ENCODE data around the gene BMP5. TPM values are rescaled to one million over a fixed set of nuclear protein-coding genes. Genes with fewer than 3 reads are reported as not detected.
A peak's percentile ranks its signal among the peaks of the same experiment; 100 is the strongest.
"Not testable (repeated sequence)": the region's sequence is repeated elsewhere in the genome, so short reads cannot be mapped to it uniquely, and the experiment has no call there.

Gene BMP5
- total RNA-seq, 1 experiment from 2014 or later: 0.48 TPM

DNA sequence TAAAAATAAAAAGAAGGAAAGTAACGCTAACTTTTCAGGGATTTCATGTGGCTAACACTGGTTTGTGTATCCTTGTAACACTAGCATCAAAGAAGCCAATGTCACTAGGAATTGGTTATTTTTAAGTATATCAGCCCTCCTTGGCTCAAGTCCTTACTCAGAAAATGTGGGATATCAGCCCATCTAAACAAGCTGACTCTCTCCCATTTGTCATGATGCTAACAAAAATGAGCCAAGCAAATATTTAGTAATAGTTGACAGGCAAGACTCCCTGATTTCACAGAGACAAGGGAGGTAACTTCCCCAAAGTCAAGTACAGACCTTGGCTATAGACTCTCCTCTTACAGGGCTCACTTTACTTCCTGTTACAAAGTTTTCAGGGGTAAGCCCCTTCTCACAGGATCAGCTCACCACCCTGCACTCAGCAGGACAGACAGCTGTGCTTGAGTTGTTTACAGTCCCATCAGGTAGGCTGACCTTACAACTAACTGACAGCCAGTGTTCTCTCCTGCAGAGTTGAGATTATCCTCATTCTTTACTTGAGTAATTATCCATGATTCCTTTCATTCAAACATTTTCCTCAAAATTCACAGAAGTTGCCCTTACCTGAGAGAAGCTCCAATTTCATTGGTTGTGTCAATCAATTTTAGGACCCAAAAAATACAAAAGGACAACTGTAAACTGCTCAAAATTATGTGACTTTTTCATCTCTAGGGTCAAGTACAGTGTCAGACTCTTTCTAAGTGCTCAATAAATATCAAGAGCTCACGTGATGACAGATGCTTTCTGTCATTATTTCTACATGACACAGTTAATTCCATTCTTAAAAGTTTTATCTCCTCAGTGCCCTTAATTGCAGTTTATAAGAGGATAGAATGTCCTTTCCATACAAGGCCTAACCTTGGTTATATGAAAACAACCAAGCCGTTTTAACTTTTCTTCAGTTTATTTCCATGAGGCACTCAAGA lies 38.1 kb upstream of the BMP5 start:
- intact Hi-C loops (cut with micrococcal nuclease; ENCODE audit: unreplicated experiment): no loop called here
- no peak overlapping the region for H3K27ac Mint-ChIP-seq (ENCODE audit: unreplicated experiment)
- no peaks in the 10 kb centered on the region for H3K4me1 Mint-ChIP-seq (ENCODE audit: low read depth, unreplicated experiment)
- H3K36me3 Mint-ChIP-seq (ENCODE audit: insufficient read depth, unreplicated experiment): no peaks in the 10 kb centered on the region
- Histone ChIP-seq H3K36me3 (ENCODE audit: control insufficient read depth, insufficient read depth, low read length) (no peaks in the 10 kb centered on the region), H3K4me1 (no peaks in the 10 kb centered on the region), H3K27me3 (replicated peaks; ENCODE audit: control insufficient read depth, insufficient read depth, low read length) (no peaks in the 10 kb centered on the region), H3K4me3 (ENCODE audit: low read depth, low read length) (no peak overlapping the region), H3K9me3 (no peaks in the 10 kb centered on the region)
- DNase-seq: no peak
- BruUV-seq (replicated peaks): no TSS peak
- POLR2A ChIA-PET: no interaction called here
- no peaks in the 10 kb centered on the region for H3K27me3 Mint-ChIP-seq (ENCODE audit: insufficient read depth, unreplicated experiment)
- TF ChIP-seq, protein P1, sequence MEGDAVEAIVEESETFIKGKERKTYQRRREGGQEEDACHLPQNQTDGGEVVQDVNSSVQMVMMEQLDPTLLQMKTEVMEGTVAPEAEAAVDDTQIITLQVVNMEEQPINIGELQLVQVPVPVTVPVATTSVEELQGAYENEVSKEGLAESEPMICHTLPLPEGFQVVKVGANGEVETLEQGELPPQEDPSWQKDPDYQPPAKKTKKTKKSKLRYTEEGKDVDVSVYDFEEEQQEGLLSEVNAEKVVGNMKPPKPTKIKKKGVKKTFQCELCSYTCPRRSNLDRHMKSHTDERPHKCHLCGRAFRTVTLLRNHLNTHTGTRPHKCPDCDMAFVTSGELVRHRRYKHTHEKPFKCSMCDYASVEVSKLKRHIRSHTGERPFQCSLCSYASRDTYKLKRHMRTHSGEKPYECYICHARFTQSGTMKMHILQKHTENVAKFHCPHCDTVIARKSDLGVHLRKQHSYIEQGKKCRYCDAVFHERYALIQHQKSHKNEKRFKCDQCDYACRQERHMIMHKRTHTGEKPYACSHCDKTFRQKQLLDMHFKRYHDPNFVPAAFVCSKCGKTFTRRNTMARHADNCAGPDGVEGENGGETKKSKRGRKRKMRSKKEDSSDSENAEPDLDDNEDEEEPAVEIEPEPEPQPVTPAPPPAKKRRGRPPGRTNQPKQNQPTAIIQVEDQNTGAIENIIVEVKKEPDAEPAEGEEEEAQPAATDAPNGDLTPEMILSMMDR (IDR thresholded peaks at IDR 0.05; ENCODE audit: insufficient read depth in 1 of 2, low read depth in 1 of 2, low read length in 1 of 2, severe bottlenecking in 1 of 2, unreplicated experiment in 1 of 2): no peak
- no peak overlapping the region for H3K4me3 Mint-ChIP-seq (ENCODE audit: unreplicated experiment)
- CTCF ChIA-PET: no interaction called here
- no peaks in the 10 kb centered on the region for H3K9me3 Mint-ChIP-seq (ENCODE audit: unreplicated experiment)

DNA sequence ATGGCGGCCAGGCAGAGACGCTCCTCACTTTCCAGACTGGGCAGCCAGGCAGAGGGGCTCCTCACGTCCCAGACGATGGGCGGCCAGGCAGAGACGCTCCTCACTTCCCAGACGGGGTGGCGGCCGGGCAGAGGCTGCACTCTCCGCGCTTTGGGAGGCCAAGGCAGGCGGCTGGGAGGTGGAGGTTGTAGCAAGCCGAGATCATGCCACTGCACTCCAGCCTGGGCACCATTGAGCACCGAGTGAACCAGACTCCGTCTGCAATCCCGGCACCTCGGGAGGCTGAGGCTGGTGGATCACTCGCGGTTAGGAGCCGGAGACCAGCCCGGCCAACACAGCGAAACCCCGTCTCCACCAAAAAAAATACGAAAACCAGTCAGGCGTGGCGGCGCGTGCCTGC lies 35.1 kb upstream of the BMP5 start:
- H3K4me1 Mint-ChIP-seq (ENCODE audit: low read depth, unreplicated experiment); DNase-seq; H3K27me3 ChIP-seq (replicated peaks; ENCODE audit: control insufficient read depth, insufficient read depth, low read length); CTCF ChIA-PET; H3K36me3 ChIP-seq (ENCODE audit: control insufficient read depth, insufficient read depth, low read length); H3K4me3 Mint-ChIP-seq (ENCODE audit: unreplicated experiment); H3K27me3 Mint-ChIP-seq (ENCODE audit: insufficient read depth, unreplicated experiment); H3K9me3 ChIP-seq; intact Hi-C loops (cut with micrococcal nuclease; ENCODE audit: unreplicated experiment); POLR2A ChIA-PET; H3K4me1 ChIP-seq; H3K36me3 Mint-ChIP-seq (ENCODE audit: insufficient read depth, unreplicated experiment); BruUV-seq (replicated peaks); H3K27ac Mint-ChIP-seq (ENCODE audit: unreplicated experiment); H3K4me3 ChIP-seq (ENCODE audit: low read depth, low read length); H3K9me3 Mint-ChIP-seq (ENCODE audit: unreplicated experiment): not testable (repeated sequence)

DNA sequence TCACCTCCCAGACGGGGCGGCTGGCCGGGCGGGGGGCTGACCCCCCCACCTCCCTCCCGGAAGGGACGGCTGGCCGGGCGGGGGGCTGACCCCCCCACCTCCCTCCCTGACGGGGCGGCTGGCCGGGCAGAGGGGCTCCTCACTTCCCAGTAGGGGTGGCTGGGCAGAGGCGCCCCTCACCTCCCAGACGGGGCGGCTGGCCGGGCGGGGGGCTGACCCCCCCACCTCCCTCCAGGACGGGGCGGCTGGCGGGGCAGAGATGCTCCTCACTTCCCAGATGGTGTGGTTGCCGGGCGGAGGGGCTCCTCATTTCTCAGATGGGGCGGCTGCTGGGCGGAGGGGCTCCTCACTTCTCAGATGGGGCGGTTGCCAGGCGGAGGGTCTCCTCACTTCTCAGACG lies 34.5 kb upstream of the BMP5 start:
- H3K4me3 Mint-ChIP-seq (ENCODE audit: unreplicated experiment); H3K9me3 Mint-ChIP-seq (ENCODE audit: unreplicated experiment); POLR2A ChIA-PET; intact Hi-C loops (cut with micrococcal nuclease; ENCODE audit: unreplicated experiment); H3K4me1 Mint-ChIP-seq (ENCODE audit: low read depth, unreplicated experiment); CTCF ChIA-PET; H3K9me3 ChIP-seq; H3K4me3 ChIP-seq (ENCODE audit: low read depth, low read length); H3K27me3 ChIP-seq (replicated peaks; ENCODE audit: control insufficient read depth, insufficient read depth, low read length); BruUV-seq (replicated peaks); H3K27me3 Mint-ChIP-seq (ENCODE audit: insufficient read depth, unreplicated experiment); DNase-seq; H3K36me3 ChIP-seq (ENCODE audit: control insufficient read depth, insufficient read depth, low read length); H3K4me1 ChIP-seq; H3K27ac Mint-ChIP-seq (ENCODE audit: unreplicated experiment); H3K36me3 Mint-ChIP-seq (ENCODE audit: insufficient read depth, unreplicated experiment): not testable (repeated sequence)

DNA sequence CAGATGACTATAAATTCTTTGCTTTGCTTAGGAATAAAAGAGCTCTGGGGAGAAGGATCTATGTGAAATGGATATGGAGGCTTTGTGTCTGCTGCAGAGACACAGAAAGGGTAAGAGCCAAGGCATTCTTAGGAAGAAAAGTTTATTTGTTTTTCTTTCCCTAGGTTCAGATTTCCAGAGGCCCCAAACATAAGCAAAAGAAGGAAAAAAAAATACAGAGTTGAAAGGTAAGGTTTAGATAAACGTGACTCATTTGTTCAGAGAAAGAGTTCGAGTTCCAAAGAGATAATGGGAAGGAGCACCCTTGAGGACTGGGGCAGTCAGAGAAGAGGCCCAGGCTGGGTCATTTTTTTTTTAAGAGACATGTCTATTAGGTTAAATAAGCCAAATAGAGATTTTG lies 27.4 kb upstream of the BMP5 start:
- TF ChIP-seq, protein P1 (IDR thresholded peaks at IDR 0.05; ENCODE audit: insufficient read depth in 1 of 2, low read depth in 1 of 2, low read length in 1 of 2, severe bottlenecking in 1 of 2, unreplicated experiment in 1 of 2): no peak
- intact Hi-C loops (cut with micrococcal nuclease; ENCODE audit: unreplicated experiment): no loop called here
- Histone ChIP-seq H3K9me3 (no peaks in the 10 kb centered on the region), H3K36me3 (ENCODE audit: control insufficient read depth, insufficient read depth, low read length) (no peaks in the 10 kb centered on the region), H3K27me3 (replicated peaks; ENCODE audit: control insufficient read depth, insufficient read depth, low read length) (no peaks in the 10 kb centered on the region), H3K4me3 (ENCODE audit: low read depth, low read length) (no peak overlapping the region), H3K4me1 (peaks cover 5% of the 10 kb centered on the region)
- peak overlapping the region; percentile 21 for H3K27ac Mint-ChIP-seq (ENCODE audit: unreplicated experiment)
- BruUV-seq (replicated peaks): no TSS peak
- no peaks in the 10 kb centered on the region for H3K36me3 Mint-ChIP-seq (ENCODE audit: insufficient read depth, unreplicated experiment)
- CTCF ChIA-PET: no interaction called here
- H3K9me3 Mint-ChIP-seq (ENCODE audit: unreplicated experiment): peaks cover 5% of the 10 kb centered on the region
- no peak for DNase-seq
- H3K27me3 Mint-ChIP-seq (ENCODE audit: insufficient read depth, unreplicated experiment): no peaks in the 10 kb centered on the region
- POLR2A ChIA-PET: no interaction called here
- peaks cover 20% of the 10 kb centered on the region for H3K4me1 Mint-ChIP-seq (ENCODE audit: low read depth, unreplicated experiment)
- no peak overlapping the region for H3K4me3 Mint-ChIP-seq (ENCODE audit: unreplicated experiment)
